HG03045 (cell line): Measurements from ENCODE around the gene SOCS3.

Experiments
- ATAC-seq: cut with Tn5 transposase; IDR thresholded peaks from one replicate; pipeline ENCODE4 v1.9.1; 2021; ENCODE audit warnings: mild to moderate bottlenecking, moderate library complexity; ENCODE audit not compliant: unreplicated experiment

Gene SOCS3

DNA sequence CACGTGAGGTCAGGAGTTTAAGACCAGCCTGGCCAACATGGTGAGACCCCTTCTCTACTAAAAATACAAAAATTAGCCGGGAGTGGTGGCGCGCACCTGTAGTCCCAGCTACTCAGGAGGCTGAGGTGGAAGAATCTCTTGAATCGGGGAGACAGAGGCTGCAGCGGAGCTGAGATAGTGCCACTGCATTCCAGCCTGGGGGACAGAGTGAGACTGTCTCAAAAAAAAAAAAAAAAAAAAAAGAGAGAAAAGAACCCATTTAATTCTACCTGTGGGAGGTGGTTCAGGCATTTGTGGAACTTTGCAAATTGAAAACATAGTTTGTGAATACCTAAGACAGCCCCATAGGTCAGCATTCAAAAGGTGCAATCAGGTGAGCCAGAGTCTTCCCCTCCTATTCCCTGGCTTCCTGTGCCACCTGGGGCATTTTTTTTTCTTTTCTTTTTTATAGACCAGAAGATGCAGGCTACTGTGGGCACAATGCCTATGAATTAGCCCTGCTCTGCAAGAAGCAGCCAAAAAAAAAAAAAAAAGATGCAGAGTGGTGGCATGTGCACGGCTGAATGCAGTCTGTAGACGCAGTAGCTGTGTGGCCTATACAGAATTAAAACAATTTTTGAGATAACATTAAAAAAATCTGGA is 9.1 kb upstream of the SOCS3 start:
- no peak for ATAC-seq

- ATAC-seq: no peak
Observed at GRCh38 chr17:78368348-78368747, 8.5 kb upstream of the SOCS3 start.

DNA sequence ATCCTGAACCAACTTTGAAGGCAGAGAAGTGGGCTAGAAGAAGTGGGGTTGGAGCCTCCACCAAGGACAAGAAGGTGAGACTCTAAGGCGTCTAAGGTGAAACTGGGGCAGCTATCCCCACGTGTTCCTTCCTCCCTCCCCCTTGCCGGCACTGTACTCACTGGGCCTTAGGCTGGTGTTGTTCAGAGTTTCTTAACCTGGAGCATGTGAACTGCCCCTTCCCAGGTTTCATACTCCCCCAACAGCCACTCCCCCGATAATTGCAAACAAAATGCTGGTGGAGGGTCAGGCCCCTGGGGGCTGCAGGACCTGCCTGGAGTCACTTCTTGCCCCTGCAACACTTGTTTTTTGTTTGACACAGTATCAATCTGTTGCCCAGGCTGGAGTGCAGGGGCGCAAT is 7.3 kb upstream of the SOCS3 start:
- no peak for ATAC-seq

GRCh38 chr17:78366109-78366848 is 6.4 kb upstream of the SOCS3 start:
- no peak for ATAC-seq

DNA sequence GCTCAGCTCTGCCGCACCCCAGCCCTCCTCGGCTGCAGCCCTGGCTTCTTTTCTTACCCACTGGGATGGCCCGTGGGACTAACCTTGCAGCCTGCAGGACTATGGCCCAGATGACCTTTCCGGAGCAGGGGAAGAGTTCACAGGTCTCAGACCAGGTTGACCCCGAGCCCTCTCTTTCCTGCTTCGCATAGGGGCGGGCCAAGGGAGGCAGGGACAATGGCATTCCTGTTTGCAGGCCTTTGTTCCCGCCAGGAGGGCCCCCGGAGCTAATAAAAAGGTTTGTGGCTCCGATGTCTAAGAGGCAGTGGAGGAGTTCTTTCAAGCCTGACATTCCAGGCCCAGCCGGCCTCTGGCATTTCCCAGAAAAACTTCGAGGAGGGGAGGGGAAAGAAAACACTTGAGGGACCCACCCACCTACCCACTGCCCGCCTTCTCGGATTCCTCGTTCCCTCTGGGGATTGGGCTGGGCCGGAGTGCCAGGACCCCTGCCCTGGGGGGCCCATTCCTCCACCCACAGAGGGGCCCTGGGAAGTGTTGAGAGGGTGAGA is 5.8 kb upstream of the SOCS3 start:
- no peak for ATAC-seq

DNA sequence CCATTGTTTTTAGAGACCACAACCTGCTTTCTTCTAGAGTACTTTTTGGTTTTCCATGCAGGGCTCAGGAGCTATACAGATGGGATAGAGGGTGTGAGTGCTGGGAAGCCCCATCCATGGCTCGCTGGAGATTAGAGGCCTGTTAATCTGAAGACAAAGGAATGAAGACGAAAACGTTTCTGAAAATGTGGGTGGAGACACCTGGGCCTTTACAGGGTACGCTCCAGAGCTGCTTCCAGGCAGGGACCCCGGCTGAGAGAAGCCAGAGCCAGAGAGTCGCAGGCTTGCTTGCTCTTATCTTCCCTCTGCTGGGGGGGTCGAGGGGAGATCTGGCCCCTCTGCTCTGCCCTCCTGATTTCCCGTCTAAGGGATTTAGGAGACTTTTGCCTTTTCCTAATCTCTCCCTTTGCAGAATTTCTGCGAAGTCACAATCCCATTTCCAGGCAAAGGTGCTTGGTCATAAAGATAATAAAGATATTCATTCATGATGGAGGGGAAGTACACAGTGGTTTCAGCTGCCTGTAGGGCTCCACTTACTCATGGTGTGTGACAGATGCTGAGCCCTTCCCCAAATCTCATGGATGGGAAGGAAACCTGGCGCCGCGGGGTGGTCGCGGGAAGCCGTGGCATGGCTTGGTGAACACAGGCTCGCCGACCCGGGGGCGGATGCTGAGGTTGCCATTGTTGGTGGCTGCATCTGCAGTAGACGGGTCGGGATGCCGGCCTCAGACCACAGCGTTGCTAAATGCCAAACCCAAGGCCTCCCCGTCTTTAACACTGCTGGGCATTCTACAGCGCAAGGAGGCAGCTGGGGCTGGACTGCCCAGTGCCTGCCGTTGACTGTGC is 4.8 kb upstream of the SOCS3 start:
- no peak for ATAC-seq

- ATAC-seq: no peak
Observed at GRCh38 chr17:78362671-78363070, 2.8 kb upstream of the SOCS3 start.

- no peak for ATAC-seq
Observed at GRCh38 chr17:78362232-78362631, 2.4 kb upstream of the SOCS3 start.

DNA sequence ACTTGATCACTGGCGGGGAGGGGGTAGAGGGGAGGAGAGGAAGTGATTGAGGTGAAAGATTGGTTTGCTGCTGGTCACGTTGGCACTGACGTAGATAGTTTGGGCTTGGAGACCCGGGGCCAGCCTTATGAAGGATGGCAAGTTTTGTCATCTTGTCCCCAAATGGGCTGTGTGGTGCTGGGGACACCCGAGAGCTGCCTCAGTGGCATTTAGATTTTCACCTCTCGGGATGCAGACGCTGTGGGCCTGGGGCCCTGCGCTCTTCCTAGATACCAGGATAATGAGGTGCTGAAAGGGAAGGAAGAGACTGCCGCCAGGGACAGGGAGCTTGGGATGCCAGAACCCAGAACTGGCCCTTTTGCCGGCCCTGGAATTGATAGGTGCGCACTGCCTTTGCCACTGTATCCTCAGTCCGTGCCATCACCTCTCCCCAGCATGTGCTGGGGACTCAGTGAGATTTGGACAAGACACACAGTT is 1.4 kb upstream of the SOCS3 start:
- no peak for ATAC-seq

DNA sequence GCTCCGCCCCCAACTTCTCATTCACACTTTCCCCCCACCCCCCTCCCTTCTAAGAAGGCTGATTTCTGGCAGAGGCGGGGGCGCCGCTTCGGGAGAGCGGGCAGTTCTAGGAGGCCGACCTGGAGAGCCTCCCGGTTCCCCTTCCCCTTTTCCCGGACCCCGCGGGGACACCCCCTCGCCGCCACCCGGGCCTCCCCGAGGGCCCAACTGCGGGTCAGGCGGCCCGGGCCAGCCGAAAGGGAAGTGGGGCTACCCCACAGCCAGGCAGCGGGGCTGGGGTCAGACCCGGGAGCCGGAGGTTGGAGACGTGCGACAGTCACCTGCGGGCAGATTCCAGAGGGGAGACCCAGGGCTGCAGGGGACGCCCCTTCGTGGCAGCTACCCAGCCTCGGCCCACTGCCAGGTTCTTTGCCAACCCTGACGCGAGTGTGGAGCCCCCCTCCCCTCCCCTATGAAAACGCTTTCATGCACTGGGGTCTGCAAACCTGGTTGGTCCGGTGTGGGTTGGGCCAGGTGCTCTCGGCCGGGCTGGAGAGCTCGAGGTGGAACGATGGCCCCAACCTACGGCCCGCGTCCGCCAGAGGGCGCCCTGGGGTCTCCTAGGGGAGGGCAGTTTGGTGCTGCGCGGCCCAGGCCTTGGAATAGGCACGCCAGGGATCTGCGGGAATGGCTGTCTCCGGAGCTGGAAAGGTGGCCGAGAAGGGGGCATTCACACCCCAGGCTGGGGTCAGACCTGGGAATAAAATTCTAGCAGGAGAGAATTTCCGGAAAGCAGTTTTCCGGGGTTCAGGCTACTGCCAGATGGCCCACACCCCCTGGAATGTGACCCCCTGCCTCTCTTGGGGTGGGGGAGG is 721 bp upstream of the SOCS3 start:
- ATAC-seq: peak; percentile 24

DNA sequence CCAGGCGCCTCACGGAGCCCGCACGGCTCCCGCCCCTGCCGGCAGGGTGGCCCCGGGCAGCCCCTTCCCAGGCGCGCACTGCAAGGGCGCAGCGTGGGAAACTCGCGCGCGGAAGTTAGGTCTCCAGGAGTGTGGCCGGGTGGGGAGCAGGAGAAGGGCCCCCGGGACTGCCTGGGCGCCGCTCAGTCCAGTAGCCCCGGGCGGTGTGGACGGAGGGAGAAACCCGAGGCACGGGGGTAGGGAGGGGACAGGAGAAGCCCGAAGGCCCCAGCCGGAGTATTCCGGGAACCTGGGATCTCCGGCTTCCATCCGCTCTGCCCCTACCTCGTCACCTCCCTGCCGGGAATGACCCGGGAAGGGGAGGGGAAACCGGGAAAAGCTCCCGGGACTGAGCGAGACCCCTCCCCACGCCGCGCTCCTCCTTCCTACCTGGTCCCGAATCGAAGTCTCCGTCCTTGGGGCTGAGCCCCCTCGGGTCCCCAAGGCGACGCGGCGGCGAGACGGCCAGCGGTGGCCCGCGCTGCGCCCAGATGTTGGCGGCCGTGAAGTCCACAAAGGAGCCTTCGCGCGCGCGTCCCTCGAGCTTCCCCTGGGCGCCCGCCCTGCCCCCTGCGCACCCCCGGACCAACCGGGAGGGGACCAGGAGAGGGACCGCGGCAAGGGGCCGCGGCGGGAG is 418 bp downstream of the SOCS3 start:
- peak; percentile 7 for ATAC-seq

DNA sequence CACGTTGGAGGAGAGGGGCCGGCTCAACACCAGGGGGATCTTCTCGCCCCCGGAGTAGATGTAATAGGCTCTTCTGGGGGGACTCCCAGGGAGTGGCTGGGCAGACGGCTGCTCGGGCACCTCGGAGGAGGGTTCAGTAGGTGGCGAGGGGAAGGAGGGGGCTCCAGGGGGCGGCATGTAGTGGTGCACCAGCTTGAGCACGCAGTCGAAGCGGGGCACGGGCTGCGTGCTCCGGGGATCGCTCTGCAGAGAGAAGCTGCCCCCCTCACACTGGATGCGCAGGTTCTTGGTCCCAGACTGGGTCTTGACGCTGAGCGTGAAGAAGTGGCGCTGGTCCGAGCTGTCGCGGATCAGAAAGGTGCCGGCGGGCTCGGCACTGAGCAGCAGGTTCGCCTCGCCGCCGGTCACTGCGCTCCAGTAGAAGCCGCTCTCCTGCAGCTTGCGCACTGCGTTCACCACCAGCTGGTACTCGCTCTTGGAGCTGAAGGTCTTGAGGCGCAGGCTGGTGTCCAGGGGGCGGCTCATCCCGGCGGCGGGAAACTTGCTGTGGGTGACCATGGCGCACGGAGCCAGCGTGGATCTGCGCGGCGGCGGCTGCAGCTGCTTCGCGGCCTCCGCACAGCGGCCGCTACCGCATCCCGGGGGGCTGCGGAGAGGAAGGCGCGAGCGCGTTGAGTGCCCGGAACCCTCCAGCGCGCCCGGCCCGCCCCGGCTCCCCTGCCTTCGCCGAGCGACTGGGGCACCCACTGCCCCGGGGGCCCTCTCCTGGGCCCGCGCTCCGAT is 1.1 kb downstream of the SOCS3 start:
- peak; percentile 6 for ATAC-seq

DNA sequence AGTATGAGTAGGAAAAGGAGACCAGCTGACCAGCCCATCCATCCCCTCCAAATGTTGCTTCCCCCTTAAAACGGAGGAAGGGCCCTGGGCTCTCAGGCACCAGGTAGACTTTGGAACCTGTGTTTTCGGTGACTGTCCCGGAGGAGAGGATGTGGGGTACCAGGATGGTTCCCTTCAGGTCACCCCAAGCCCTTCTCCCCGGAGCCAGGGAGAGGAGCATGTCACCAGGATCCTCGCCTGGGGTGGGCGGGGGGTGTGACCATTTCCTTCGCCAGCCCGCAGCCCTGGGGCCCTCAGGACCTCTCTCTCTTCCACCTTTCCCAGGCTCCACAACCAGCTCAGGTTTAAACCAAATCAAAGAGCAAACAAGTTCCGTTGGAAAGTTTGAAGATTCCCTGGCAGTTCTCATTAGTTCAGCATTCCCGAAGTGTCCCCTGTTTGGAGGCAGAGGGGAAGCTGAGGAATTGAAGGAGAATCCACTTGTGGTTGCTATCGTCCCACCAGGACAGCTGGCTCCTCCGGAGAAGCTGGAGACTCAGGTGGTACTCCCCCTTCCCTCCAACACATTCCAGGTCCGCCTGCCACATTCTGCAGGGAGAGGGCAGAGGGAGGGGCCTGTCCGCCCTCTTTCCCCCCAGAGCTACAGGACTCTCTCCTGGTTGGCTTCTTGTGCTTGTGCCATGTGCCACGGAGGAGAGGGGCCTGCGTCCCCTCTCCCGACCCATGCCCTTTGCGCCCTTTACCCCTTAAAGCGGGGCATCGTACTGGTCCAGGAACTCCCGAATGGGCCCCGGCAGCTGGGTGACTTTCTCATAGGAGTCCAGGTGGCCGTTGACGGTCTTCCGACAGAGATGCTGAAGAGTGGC is 2.0 kb downstream of the SOCS3 start:
- ATAC-seq: no peak

DNA sequence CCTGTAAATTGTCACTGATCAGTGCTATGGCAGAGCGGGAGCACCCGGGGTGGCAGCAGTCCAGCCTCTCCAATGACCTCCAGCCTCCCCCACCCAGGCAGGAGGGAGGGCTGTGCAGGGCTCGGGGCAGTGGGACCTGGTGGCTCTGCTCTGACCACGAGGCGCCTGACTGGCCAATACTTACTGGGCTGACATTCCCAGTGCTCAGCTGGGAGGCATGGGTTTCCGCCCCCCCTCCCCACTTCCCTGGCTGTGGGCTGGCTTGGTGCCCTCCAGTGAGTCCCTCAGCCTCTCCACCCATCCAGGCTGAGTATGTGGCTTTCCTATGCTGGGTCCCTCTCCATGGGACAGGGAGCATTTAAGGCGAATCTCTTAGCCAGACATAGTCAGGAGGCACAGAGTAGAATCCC is 2.7 kb downstream of the SOCS3 start:
- no peak for ATAC-seq

DNA sequence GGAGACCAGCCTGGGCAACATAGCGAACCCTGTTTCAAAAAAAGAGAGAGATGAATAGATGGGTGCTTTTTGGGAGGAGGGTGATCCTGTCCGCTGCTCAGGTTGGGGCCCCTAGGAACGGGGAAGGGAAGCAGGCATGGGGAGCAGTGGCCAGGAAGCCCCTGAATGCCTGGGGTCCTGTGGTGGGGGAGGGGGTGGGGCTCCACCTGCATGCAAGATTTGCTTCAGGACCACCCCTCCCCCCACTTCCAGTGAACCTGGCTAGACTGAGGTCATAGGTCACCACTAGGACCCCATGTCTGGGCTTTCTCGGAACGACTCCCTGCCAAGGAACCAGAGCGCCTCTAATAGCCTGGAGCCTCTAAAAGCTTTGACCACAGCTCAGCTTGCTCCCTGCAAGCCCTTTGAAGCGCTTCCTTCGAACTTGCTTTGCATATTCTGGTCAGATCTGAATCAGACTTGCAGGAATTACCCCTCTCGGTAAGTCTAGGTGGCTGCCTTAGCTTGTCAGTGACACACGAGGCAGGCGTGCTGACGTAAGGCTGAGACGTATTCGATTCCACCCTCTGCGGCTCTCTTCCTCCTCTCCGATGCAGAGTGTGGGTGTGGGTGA is 3.7 kb downstream of the SOCS3 start:
- peak; percentile 32 for ATAC-seq

DNA sequence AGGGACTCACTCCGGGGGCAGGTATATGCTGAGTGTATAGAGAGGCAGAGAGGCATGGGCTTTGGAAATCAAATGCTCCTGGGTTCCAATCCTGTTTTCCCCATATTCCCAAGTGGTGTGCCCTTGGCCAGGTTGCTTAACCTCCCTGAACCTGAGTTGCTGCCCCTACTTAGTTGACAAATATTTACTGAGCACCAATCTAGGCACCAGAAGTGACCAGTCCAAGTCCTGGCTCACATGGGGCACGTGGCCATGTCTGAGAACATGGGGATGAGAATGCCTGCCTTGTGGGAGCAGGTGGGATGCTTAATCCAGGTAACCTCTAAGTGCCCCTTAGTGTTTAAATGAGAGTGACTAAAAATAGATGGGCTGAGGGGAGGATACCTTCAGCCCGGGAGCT is 4.2 kb downstream of the SOCS3 start:
- no peak for ATAC-seq

DNA sequence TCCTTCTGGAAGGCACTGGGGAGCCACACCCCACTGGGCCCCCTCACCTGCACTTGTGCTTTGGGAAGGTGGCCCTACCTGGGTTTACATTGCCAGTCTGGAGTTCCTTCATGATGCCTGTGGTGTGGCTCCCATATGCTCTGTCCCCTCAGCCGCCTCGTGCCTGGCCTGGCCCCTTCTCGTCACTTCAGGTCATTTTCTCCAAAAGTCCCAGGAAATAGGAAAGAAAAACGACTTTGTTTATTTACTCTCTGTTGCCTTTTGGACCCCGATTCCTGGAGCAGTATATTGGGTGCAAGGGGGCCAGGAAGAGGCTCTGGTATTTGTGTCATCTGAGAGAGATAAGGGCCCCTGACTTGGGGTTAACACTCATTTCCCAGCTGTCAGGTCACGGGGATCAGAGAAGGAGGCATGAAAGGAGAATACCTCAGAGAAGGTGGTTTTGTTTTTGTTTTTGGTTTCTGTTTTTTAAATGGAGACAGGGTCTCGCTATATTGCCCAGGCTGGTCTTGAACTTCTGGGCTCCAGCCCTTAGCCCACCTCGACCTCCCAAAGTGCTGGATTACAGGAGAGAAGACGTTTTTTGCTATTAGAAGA is 4.7 kb downstream of the SOCS3 start:
- no peak for ATAC-seq
